ENCODE data around the gene RAG1. TPM values are rescaled to one million over a fixed set of nuclear protein-coding genes. Genes with fewer than 3 reads are reported as not detected.

Gene RAG1
- total and polyA plus RNA-seq, 2 of the 8 experiments (the other 6 are each of a cell fraction or from before 2014, with no cell fraction given), result 0.14 to 0.58 TPM

GRCh38 chr11:36591433-36591832 is 23.6 kb downstream of the RAG1 start:
- Histone ChIP-seq H2BK120ac (replicated peaks; ENCODE audit: low read depth, low read length) (no peak overlapping the region), H3K18ac (ENCODE audit: extremely low read depth, low read length) (no peak overlapping the region), H3K4ac (replicated peaks; ENCODE audit: insufficient read length, low read depth, low read length) (no peak overlapping the region), H3K23me2 (ENCODE audit: low read depth, low read length) (peaks cover 2% of the 10 kb centered on the region; the same call in 1 of the 2 replicates), H3K4me3 (ENCODE audit: extremely low read depth in 1 of 4, insufficient read depth in 2 of 4, low read depth in 3 of 4, low read length in 4 of 4) (no peak overlapping the region), H3K23ac (ENCODE audit: insufficient read length) (no peak overlapping the region), H3K27me3 (replicated peaks in 1 of 4; ENCODE audit: control insufficient read depth in 3 of 4, extremely low read depth in 1 of 4, insufficient read depth in 3 of 4, low read length in 3 of 4) (peaks cover 0 to 4% (median 2%) of the 10 kb centered on the region in 4 experiments; a peak in 4 of 7 replicates), H3K36me3 (ENCODE audit: control insufficient read depth in 2 of 4, insufficient read depth in 4 of 4, low read length in 3 of 4) (no peaks in the 10 kb centered on the region), H2BK5ac (ENCODE audit: low read depth, low read length) (no peak overlapping the region), H4K5ac (ENCODE audit: insufficient read length, low read depth, low read length) (no peak overlapping the region), H3K9ac (replicated peaks in 1 of 4; ENCODE audit: extremely low read depth in 1 of 4, low read depth in 3 of 4, low read length in 3 of 4) (no peak overlapping the region), H4K8ac (ENCODE audit: extremely low read depth, insufficient read depth, low read length) (no peak overlapping the region), H2AFZ (ENCODE audit: low read length) (no peak overlapping the region), H4K20me1 (replicated peaks in 1 of 2; ENCODE audit: control insufficient read depth in 1 of 2, insufficient read depth in 2 of 2, low read length in 2 of 2) (no peaks in the 10 kb centered on the region), H3K14ac (ENCODE audit: insufficient read length) (no peak overlapping the region), H3K4me1 (replicated peaks in 1 of 4; ENCODE audit: control insufficient read depth in 3 of 4, insufficient read depth in 4 of 4, low read length in 3 of 4) (no peaks in the 10 kb centered on the region), H3K56ac (replicated peaks; ENCODE audit: insufficient read length, low read depth, low read length) (no peak overlapping the region), H2BK12ac (ENCODE audit: low read depth, low read length) (no peak overlapping the region), H4K91ac (replicated peaks; ENCODE audit: insufficient read length, low read length) (no peak overlapping the region), H2BK20ac (ENCODE audit: low read length) (no peak overlapping the region), H3K27ac (ENCODE audit: low read depth, low read length) (no peak overlapping the region), H3K79me1 (ENCODE audit: low read depth, low read length) (no peaks in the 10 kb centered on the region; the same call in 1 of the 2 replicates), H3K9me3 (ENCODE audit: insufficient read depth in 2 of 2, low read depth in 1 of 2, low read length in 1 of 2) (no peaks in the 10 kb centered on the region), H3K79me2 (ENCODE audit: control insufficient read depth in 1 of 2, insufficient read depth in 2 of 2, low read length in 2 of 2) (0 out of 4 replicates have a peak, but pooled peaks cover 0 to 2% of the 10 kb centered on the region in 2 experiments), H2BK15ac (ENCODE audit: low read length) (no peak overlapping the region), H3K4me2 (ENCODE audit: insufficient read depth in 1 of 2, low read depth in 2 of 2, low read length in 2 of 2) (no peak overlapping the region), H2AK5ac (ENCODE audit: low read depth, low read length) (no peak overlapping the region)
- ChIA-PET POLR2A (ENCODE audit: partially characterized antibody) (no interaction called here), CTCF (ENCODE audit: partially characterized antibody) (interaction anchor here (1.8 kb wide), 1 partner anchor 155 kb away, joined by 4 read pairs; no protein-coding TSS in a partner anchor)
- WGBS, 2 experiments (ENCODE audit: extremely low coverage in 1 of 2, insufficient coverage in 1 of 2, insufficient read length in 1 of 2, insufficient replicate concordance in 2 of 2, low coverage in 1 of 2, low lambda C conversion rate in 2 of 2, missing lambda C conversion rate in 1 of 2), result 86% methylated on average over 1 of the region's 1 CpG; no CpG with 5 or more reads in 1 of the 2 experiments
- FAIRE-seq (no peak), DNase-seq (ENCODE audit: low read depth in 1 of 2, low spot score in 2 of 2) (no peak)
- TF ChIP-seq BRCA1 (IDR thresholded peaks at IDR 0.05; ENCODE audit: low read depth, low read length), result no peak
- no peak for TF ChIP-seq CBX5 (IDR thresholded peaks at IDR 0.05; ENCODE audit: low read depth, low read length)
- no peak for TF ChIP-seq KDM4A (IDR thresholded peaks at IDR 0.05; ENCODE audit: low read depth, low read length, severe bottlenecking)
- TF ChIP-seq SIX5 (IDR thresholded peaks at IDR 0.05; ENCODE audit: low read depth, low read length), result no peak
- no peak for TF ChIP-seq RBBP5 (IDR thresholded peaks at IDR 0.05; ENCODE audit: borderline replicate concordance, low read depth, low read length)
- TF ChIP-seq TEAD4 (IDR thresholded peaks at IDR 0.05; ENCODE audit: low read depth, low read length), result no peak
- TF ChIP-seq CTBP2 (IDR thresholded peaks at IDR 0.05; ENCODE audit: borderline replicate concordance, insufficient read depth, insufficient read length, low read length), result no peak
- TF ChIP-seq POLR2A (IDR thresholded peaks at IDR 0.05; ENCODE audit: control extremely low read depth in 1 of 2, low read depth in 2 of 2, low read length in 2 of 2), result no peak
- no peak for TF ChIP-seq BCL11A (IDR thresholded peaks at IDR 0.05; ENCODE audit: low read depth in 2 of 2, low read length in 2 of 2)
- TF ChIP-seq MAX (IDR thresholded peaks at IDR 0.05), result no peak
- no peak for TF ChIP-seq HDAC2 (IDR thresholded peaks at IDR 0.05; ENCODE audit: borderline replicate concordance in 1 of 2, low read depth in 2 of 2, low read length in 2 of 2)
- TF ChIP-seq E2F6 (IDR thresholded peaks at IDR 0.05), result no peak
- TF ChIP-seq POU5F1 (IDR thresholded peaks at IDR 0.05; ENCODE audit: low read depth, low read length), result no peak
- TF ChIP-seq RFX5 (IDR thresholded peaks at IDR 0.05; ENCODE audit: borderline replicate concordance, low read depth, low read length), result no peak
